ENCODE data around the gene DHRSX.

- no peak for TF ChIP-seq POLR2A (IDR thresholded peaks at IDR 0.05; ENCODE audit: insufficient read depth in 1 of 2, low read depth in 2 of 2, low read length in 2 of 2)
- no peak for TF ChIP-seq ATF6 (CRISPR knock-in tag; conservative IDR thresholded peaks at IDR 0.05)
- TF ChIP-seq, protein P1, sequence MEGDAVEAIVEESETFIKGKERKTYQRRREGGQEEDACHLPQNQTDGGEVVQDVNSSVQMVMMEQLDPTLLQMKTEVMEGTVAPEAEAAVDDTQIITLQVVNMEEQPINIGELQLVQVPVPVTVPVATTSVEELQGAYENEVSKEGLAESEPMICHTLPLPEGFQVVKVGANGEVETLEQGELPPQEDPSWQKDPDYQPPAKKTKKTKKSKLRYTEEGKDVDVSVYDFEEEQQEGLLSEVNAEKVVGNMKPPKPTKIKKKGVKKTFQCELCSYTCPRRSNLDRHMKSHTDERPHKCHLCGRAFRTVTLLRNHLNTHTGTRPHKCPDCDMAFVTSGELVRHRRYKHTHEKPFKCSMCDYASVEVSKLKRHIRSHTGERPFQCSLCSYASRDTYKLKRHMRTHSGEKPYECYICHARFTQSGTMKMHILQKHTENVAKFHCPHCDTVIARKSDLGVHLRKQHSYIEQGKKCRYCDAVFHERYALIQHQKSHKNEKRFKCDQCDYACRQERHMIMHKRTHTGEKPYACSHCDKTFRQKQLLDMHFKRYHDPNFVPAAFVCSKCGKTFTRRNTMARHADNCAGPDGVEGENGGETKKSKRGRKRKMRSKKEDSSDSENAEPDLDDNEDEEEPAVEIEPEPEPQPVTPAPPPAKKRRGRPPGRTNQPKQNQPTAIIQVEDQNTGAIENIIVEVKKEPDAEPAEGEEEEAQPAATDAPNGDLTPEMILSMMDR (CRISPR knock-in tag; IDR thresholded peaks at IDR 0.05), result no peak
- no peak for TF ChIP-seq SRF (IDR thresholded peaks at IDR 0.05; ENCODE audit: low read depth, low read length)
- TF ChIP-seq, protein P2, sequence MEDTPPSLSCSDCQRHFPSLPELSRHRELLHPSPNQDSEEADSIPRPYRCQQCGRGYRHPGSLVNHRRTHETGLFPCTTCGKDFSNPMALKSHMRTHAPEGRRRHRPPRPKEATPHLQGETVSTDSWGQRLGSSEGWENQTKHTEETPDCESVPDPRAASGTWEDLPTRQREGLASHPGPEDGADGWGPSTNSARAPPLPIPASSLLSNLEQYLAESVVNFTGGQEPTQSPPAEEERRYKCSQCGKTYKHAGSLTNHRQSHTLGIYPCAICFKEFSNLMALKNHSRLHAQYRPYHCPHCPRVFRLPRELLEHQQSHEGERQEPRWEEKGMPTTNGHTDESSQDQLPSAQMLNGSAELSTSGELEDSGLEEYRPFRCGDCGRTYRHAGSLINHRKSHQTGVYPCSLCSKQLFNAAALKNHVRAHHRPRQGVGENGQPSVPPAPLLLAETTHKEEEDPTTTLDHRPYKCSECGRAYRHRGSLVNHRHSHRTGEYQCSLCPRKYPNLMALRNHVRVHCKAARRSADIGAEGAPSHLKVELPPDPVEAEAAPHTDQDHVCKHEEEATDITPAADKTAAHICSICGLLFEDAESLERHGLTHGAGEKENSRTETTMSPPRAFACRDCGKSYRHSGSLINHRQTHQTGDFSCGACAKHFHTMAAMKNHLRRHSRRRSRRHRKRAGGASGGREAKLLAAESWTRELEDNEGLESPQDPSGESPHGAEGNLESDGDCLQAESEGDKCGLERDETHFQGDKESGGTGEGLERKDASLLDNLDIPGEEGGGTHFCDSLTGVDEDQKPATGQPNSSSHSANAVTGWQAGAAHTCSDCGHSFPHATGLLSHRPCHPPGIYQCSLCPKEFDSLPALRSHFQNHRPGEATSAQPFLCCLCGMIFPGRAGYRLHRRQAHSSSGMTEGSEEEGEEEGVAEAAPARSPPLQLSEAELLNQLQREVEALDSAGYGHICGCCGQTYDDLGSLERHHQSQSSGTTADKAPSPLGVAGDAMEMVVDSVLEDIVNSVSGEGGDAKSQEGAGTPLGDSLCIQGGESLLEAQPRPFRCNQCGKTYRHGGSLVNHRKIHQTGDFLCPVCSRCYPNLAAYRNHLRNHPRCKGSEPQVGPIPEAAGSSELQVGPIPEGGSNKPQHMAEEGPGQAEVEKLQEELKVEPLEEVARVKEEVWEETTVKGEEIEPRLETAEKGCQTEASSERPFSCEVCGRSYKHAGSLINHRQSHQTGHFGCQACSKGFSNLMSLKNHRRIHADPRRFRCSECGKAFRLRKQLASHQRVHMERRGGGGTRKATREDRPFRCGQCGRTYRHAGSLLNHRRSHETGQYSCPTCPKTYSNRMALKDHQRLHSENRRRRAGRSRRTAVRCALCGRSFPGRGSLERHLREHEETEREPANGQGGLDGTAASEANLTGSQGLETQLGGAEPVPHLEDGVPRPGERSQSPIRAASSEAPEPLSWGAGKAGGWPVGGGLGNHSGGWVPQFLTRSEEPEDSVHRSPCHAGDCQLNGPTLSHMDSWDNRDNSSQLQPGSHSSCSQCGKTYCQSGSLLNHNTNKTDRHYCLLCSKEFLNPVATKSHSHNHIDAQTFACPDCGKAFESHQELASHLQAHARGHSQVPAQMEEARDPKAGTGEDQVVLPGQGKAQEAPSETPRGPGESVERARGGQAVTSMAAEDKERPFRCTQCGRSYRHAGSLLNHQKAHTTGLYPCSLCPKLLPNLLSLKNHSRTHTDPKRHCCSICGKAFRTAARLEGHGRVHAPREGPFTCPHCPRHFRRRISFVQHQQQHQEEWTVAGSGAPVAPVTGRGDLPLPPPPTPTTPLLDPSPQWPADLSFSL (CRISPR knock-in tag; IDR thresholded peaks at IDR 0.05), result no peak
- no peak for TF ChIP-seq NR3C1 (CRISPR knock-in tag; IDR thresholded peaks at IDR 0.05)
- no peak for TF ChIP-seq CBX5 (CRISPR knock-in tag; IDR thresholded peaks at IDR 0.05; ENCODE audit: borderline replicate concordance)
- TF ChIP-seq NCOA2 (CRISPR knock-in tag; IDR thresholded peaks at IDR 0.05), result no peak
- TF ChIP-seq NFIC (IDR thresholded peaks at IDR 0.05; ENCODE audit: low read length), result no peak
- no peak for TF ChIP-seq ZNF570 (CRISPR knock-in tag; IDR thresholded peaks at IDR 0.05; ENCODE audit: borderline replicate concordance)
- TF ChIP-seq HDAC2 (CRISPR knock-in tag; IDR thresholded peaks at IDR 0.05), result no peak
These were observed 73.6 kb downstream of the DHRSX start for GRCh38 chrX:2427147-2427546.

Data from HepG2 (cell line).